ENCODE results near the gene CTXN1.

The CTXN1 gene

DNA sequence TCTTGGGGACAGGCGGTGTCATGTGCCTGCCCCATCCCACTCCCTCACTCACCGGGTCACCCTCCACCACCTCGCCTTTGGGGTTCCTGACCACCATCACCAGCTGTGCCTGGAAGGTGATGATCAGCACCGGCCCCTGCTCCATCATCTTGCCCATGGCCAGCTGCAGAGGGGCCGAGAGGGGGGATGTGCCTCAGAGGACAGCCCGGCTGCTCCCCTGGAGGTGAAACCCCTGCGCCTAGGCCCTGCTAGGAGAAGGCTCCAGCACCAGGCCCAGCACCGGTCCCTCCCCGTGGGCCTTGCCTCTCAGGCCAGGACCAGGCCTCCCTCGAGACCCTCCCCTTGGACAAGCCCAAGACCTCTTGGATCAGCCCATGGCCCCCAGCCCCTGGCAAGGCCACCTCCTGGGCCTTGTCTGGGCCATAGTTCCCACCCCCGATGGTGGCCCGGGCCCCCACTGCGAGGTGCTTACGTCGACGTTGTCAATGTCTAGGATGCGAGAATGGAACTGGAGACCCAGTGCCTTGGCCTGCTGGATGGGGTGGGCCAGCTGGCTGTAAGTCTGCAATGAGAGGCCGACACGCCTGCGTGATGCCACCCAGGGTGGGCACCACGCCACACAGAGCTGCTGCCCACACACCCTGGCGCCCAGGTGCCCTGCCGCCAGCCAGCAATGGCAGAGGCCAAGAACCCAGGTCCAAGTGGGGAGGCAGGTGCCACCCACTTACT lies 1.8 kb upstream of the CTXN1 start:
- POLR2A ChIA-PET, result interaction anchor here (1.0 to 2.5 kb wide), 3 partner anchors 10 to 17 kb away, joined by 3 to 32 read pairs (median 4); partner anchors contain the start of gene TIMM44
- CTCF ChIA-PET, result interaction anchor here (1.0 to 3.6 kb wide), 2 partner anchors 17 to 75 kb away, joined by 3 to 29 read pairs; partner anchors contain the start of gene TIMM44

DNA sequence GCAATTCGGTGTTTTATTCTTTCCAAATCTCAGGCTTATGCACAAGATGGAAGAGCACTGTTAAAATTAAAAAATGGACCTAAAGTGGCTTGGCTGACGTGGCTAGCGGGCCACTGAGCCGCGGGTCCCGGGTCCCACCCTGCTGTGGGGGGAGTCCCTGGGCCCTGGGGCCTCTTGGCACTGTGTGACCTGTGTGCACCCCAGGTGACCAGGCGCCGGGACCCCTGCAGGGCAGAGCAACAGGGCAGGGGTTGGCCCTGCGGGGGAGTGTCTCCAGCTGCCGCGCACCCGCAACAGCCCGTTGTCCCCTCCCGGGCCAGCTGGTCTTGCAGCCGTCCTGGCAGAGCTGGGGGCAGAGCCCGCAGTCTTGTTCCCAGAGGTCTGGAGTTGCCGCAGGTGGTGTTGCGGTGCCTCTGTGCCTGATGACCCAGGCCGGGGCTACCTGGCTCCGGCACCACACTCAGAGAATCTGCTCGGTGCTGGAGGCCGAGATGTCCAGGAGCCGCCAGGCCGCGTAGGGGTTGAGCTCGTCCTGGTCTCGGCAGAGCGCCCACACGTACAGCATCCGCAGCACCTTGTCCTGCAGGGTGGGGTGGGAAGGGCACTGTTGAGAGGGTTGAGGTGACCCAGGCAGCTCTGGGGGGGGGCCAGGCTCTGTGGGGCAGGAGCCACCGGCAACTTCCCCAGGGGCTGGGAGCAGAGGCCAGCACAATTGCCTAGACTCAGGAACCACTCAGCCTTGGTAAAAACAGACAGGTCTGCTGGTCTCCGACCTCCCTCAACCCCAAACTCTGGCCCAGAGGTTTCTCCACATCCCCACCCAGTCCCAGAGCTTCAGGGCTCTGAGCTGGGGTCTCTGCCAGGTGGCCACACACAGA lies 1.0 kb upstream of the CTXN1 start:
- POLR2A ChIA-PET, result interaction anchor here (0.9 to 1.5 kb wide), 3 partner anchors 11 to 18 kb away, joined by 3 to 4 read pairs (median 3); no protein-coding TSS in a partner anchor
- DNase-seq (ENCODE audit: extremely low spot score), result no peak
- TF ChIP-seq ELF4 (IDR thresholded peaks at IDR 0.05) (no peak), TARDBP (IDR thresholded peaks at IDR 0.05) (no peak), ZNF384 (IDR thresholded peaks at IDR 0.05) (no peak)
- CTCF ChIA-PET, result interaction anchor here (1.0 kb wide), 1 partner anchor 74 kb away, joined by 3 read pairs; no protein-coding TSS in a partner anchor

More for the DNA sequence above, 1.8 kb upstream of the CTXN1 start:
- TF ChIP-seq, protein P1, sequence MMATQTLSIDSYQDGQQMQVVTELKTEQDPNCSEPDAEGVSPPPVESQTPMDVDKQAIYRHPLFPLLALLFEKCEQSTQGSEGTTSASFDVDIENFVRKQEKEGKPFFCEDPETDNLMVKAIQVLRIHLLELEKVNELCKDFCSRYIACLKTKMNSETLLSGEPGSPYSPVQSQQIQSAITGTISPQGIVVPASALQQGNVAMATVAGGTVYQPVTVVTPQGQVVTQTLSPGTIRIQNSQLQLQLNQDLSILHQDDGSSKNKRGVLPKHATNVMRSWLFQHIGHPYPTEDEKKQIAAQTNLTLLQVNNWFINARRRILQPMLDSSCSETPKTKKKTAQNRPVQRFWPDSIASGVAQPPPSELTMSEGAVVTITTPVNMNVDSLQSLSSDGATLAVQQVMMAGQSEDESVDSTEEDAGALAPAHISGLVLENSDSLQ (IDR thresholded peaks at IDR 0.05), result no peak
- TF ChIP-seq FOXK2 (IDR thresholded peaks at IDR 0.05) (no peak), SUZ12 (IDR thresholded peaks at IDR 0.05) (no peak), NFRKB (IDR thresholded peaks at IDR 0.05) (no peak), L3MBTL2 (conservative IDR thresholded peaks at IDR 0.05) (no peak), CTBP1 (IDR thresholded peaks at IDR 0.05; ENCODE audit: borderline replicate concordance) (no peak)
- no peak for DNase-seq (ENCODE audit: extremely low spot score)

DNA sequence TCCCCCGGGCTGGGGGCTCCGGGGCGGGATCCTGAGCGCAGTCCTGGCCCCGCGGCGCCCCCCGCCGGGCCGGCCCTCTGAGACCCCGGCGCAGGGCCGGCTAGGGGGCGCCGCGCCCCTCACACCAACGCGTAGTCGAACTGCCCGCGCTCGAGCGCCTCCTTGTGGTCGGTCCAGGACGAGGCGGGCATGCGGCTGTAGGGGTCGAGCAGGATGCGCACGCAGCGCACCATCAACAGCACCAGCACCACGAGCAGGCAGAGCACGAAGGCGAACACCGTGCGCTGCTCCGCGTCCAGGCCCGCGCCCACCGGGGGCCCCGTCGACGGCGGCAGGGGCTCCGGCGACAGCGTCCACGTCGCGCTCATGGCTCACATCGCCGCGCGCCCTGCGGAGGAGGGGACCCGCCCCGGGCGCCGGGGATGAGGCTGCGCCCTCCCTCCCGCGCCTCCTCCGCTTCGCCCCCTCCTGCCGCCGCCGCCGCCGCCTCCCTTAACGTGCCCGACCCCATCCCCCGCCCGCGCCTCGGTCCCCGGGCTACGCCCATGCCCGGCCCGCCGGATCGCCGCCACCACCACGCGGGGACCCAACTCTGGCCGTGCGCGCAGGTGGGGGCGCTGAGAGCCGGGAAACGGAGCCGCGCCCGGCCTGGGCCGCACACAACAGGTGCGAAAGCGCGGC lies 624 bp downstream of the CTXN1 start:
- POLR2A ChIA-PET, result interaction anchor here (0.9 kb wide), 1 partner anchor 19 kb away, joined by 3 read pairs; no protein-coding TSS in a partner anchor
- peak; percentile 95 for TF ChIP-seq L3MBTL2 (conservative IDR thresholded peaks at IDR 0.05)
- no peak for TF ChIP-seq ZNF384 (IDR thresholded peaks at IDR 0.05)
- peak; percentile 85 for DNase-seq (ENCODE audit: extremely low spot score)
- CTCF ChIA-PET, result no interaction called here

DNA sequence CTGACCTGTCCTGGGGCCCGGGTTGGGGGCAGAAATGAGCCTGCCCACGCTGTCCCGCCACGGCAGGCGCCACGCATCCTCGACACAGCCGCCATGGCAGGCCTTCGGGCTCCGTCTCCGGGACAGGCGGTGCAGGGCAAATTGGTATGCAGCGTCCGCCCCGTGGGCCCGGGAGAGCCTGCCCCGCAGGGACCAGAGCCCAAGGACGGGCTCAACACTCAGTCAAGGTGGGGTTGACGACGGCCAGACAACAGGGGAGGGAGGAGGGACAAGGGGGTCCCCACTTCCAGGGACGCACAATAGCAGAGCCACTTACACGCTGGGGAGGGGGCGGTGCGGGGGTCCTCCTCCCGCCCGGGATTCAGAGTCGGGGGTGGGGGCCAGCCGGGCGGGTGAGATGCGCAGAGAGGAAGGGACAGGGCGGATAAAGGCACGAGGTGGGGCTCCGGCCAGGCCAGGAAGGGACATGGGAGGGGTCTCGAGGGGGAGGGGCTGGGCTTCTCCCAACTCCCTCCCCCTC lies 1.2 kb downstream of the CTXN1 start:
- ChIA-PET CTCF (no interaction called here), POLR2A (no interaction called here)
- no peak for DNase-seq (ENCODE audit: extremely low spot score)
- no peak for TF ChIP-seq LEF1 (IDR thresholded peaks at IDR 0.05; ENCODE audit: borderline replicate concordance)

DNA sequence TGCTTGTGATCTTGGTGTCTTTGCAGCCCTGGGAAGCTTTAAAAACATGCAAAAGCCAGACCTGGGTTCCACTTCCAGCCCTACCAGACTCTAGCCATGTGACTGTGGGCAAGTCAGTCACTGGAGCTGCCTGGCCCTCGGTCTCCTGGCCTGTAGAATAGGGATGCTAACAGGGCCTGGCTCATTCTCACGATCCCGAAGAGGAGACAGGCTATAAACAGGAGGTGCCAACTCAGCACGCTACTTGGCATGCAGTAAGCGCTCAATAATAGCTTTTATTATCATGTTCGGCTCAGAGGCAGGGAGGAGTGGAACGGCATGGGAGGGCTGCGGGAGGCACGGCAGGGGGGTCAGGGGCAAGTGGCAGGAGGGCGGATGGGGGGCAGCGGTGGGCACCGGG lies 1.7 kb downstream of the CTXN1 start:
- CTCF ChIA-PET, result no interaction called here
- TF ChIP-seq ARNT (IDR thresholded peaks at IDR 0.05), result no peak
- TF ChIP-seq CTBP1 (IDR thresholded peaks at IDR 0.05; ENCODE audit: borderline replicate concordance), result no peak
- TF ChIP-seq FOXK2 (IDR thresholded peaks at IDR 0.05), result no peak
- TF ChIP-seq ZNF384 (IDR thresholded peaks at IDR 0.05), result no peak
- TF ChIP-seq FOXA1 (IDR thresholded peaks at IDR 0.05), result no peak
- TF ChIP-seq TARDBP (IDR thresholded peaks at IDR 0.05), result no peak
- TF ChIP-seq LEF1 (IDR thresholded peaks at IDR 0.05; ENCODE audit: borderline replicate concordance), result no peak
- no peak for TF ChIP-seq L3MBTL2 (conservative IDR thresholded peaks at IDR 0.05)
- TF ChIP-seq BHLHE40 (IDR thresholded peaks at IDR 0.05; ENCODE audit: borderline replicate concordance), result no peak
- no peak for TF ChIP-seq ELF4 (IDR thresholded peaks at IDR 0.05)
- no peak for DNase-seq (ENCODE audit: extremely low spot score)
- POLR2A ChIA-PET, result interaction anchor here (1.6 kb wide), 1 partner anchor 36 kb away, joined by 3 read pairs; the partner anchor contains the start of gene LRRC8E

DNA sequence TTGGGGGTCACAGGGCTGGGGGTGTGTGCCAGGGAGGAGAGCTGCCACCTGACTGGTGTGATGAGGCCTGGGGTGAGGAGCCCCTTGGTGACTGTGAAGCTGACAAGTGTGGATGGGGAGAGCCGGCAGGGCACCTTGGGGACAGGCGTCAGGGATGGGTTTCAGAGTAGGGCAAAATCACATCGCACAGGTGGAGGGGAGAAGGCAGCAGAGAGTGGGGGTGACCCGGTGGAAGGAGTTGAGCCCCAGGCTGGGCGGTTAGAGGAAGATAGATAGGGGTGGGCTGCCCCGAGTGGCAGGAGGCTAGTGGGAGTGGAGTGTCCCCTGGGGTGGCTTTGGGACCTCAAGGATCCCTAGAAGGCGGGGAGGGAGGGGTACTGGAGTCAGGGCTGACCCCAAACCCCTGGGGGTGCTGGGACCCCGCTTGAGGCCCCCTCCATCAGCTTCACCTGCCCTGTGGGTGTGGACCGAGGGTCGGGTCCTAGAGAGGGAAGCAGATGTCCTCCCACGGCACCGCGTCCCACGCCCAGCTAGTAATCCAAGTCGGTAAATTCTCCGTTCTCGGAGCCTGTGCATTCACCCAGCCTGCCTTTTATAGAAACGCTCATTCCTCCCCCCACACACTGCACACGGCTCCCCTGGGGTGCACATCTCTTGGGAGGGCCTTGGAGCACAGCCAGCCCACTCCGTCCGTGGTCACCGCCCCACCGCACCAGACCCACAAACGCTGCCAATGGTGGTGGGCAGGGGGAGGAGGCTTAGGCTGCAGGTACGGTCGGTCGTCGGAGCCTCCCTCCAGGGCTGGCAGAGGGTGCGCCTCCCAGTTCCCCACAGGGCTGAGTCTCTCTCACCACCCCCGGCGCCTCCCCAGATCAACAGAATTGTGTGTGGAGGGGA lies 2.4 kb downstream of the CTXN1 start:
- ChIA-PET POLR2A (interaction anchor here (1.6 kb wide), 1 partner anchor 36 kb away, joined by 3 read pairs; the partner anchor contains the start of gene LRRC8E), CTCF (no interaction called here)
- DNase-seq (ENCODE audit: extremely low spot score), result no peak
- TF ChIP-seq FOXA1 (IDR thresholded peaks at IDR 0.05) (no peak), ZNF384 (IDR thresholded peaks at IDR 0.05) (no peak), ELF4 (IDR thresholded peaks at IDR 0.05) (no peak), TARDBP (IDR thresholded peaks at IDR 0.05) (no peak), LEF1 (IDR thresholded peaks at IDR 0.05; ENCODE audit: borderline replicate concordance) (no peak), ARNT (IDR thresholded peaks at IDR 0.05) (no peak)
- TF ChIP-seq, protein P1 (IDR thresholded peaks at IDR 0.05), result no peak

DNA sequence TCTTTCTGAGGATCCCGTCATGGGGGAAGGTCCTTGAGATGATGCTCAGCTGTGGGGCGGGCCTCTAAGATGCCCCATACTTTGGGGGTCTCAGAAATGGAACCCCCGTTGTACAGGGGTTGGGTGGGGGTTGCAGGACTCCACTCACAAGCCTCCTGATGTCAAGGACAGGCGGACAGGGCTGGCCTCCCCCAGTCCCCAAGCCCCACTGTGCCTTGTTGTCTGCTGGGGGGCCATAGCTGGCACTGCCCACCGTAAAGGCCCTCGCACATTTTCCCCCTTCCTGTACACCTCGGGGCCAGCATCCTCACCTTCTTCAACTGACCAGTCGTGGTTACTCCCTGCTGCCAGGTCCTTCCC lies 3.1 kb downstream of the CTXN1 start:
- TF ChIP-seq BHLHE40 (IDR thresholded peaks at IDR 0.05; ENCODE audit: borderline replicate concordance) (no peak), CTBP1 (IDR thresholded peaks at IDR 0.05; ENCODE audit: borderline replicate concordance) (no peak), FOXA1 (IDR thresholded peaks at IDR 0.05) (no peak), NFRKB (IDR thresholded peaks at IDR 0.05) (no peak)
- POLR2A ChIA-PET, result interaction anchor here (1.6 kb wide), 1 partner anchor 35 kb away, joined by 3 read pairs; the partner anchor contains the start of gene LRRC8E
- CTCF ChIA-PET, result no interaction called here
- no peak for DNase-seq (ENCODE audit: extremely low spot score)
